Nephron progenitor cell (in vitro differentiated cells): Measurements from ENCODE around the gene CORT.
"Not testable (repeated sequence)": the region's sequence is repeated elsewhere in the genome, so short reads cannot be mapped to it uniquely, and the experiment has no call there.

ENCODE experiments used
- DNase-seq: peaks from one replicate; pipeline ENCODE4 v3.0.0; 2021
- H3K27ac Mint-ChIP-seq: 2 replicates; pipeline ENCODE4 v1.8.0; 2021; ENCODE audit warnings: mild to moderate bottlenecking, moderate library complexity, mixed read lengths
- H3K27me3 Mint-ChIP-seq: 2 replicates; pipeline ENCODE4 v1.8.0; 2021; ENCODE audit warnings: mild to moderate bottlenecking, low read depth, mixed read lengths; ENCODE audit not compliant: poor library complexity
- H3K36me3 Mint-ChIP-seq: 2 replicates; pipeline ENCODE4 v1.8.0; 2021; ENCODE audit warnings: low read depth, mixed read lengths
- H3K4me1 Mint-ChIP-seq: 2 replicates; pipeline ENCODE4 v1.8.0; 2021; ENCODE audit warnings: mixed read lengths
- H3K4me3 Mint-ChIP-seq: 2 replicates; pipeline ENCODE4 v1.8.0; 2021; ENCODE audit warnings: mild to moderate bottlenecking, moderate library complexity, mixed read lengths
- H3K9me3 Mint-ChIP-seq: 2 replicates; pipeline ENCODE4 v1.8.0; 2021; ENCODE audit warnings: mild to moderate bottlenecking, moderate library complexity, mixed read lengths
- TF ChIP-seq, protein P1 (sequence below): fragments of 200-600 bp; sonication (generic); IDR thresholded peaks from 2 replicates; pipeline ENCODE4 v1.5.0; 2021; ENCODE audit warnings: antibody characterized with exemption

The CORT gene

DNA sequence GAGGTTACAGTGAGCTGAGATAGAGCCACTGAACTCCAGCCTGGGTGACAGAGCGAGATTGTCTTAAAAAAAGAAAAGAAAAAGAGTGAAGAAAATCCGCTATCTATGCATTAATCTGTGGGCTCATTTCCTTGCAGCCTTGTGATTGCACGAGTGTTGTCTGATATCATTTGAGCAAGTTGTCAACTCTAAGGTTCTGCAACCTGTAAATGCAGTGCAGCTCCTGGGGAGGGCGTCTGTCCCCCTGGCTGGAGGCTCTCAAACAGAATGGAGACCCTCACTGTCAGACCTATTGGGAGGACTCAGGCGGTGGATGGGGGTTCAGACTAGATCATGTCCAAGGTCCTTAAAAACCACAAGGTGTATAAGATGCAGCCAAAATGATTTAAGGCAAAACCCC lies 6.2 kb downstream of the CORT start:
- Mint-ChIP-seq H3K27ac (no peak overlapping the region), H3K4me3 (no peak overlapping the region), H3K27me3 (no peaks in the 10 kb centered on the region), H3K4me1 (peaks cover 18% of the 10 kb centered on the region), H3K36me3 (peaks cover 31% of the 10 kb centered on the region), H3K9me3 (peaks cover 3% of the 10 kb centered on the region)
- no peak for DNase-seq
- TF ChIP-seq, protein P1, sequence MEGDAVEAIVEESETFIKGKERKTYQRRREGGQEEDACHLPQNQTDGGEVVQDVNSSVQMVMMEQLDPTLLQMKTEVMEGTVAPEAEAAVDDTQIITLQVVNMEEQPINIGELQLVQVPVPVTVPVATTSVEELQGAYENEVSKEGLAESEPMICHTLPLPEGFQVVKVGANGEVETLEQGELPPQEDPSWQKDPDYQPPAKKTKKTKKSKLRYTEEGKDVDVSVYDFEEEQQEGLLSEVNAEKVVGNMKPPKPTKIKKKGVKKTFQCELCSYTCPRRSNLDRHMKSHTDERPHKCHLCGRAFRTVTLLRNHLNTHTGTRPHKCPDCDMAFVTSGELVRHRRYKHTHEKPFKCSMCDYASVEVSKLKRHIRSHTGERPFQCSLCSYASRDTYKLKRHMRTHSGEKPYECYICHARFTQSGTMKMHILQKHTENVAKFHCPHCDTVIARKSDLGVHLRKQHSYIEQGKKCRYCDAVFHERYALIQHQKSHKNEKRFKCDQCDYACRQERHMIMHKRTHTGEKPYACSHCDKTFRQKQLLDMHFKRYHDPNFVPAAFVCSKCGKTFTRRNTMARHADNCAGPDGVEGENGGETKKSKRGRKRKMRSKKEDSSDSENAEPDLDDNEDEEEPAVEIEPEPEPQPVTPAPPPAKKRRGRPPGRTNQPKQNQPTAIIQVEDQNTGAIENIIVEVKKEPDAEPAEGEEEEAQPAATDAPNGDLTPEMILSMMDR, result no peak

DNA sequence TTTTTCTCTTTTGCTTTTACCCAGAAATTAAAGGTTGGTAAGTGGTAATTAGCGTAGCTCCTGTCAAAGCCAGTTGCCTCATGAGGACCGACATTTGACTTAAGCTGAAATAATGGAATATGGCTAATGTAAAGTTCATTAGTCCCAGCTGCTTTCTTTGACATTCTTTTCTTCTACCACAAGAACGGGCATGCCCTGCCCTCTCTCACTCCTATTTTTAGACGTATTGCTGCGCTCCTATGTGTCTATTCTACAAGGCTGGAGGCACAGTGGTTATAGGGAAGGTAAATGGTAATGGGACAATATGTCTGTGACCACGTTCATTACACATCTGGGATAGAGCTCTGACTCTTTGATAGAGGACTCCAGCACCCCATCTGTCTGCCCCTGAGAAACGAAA lies 6.8 kb downstream of the CORT start:
- H3K27me3 Mint-ChIP-seq, result no peaks in the 10 kb centered on the region
- H3K4me1 Mint-ChIP-seq, result peaks cover 12% of the 10 kb centered on the region
- TF ChIP-seq, protein P1, result no peak
- DNase-seq, result no peak
- H3K4me3 Mint-ChIP-seq, result no peak overlapping the region
- H3K9me3 Mint-ChIP-seq, result peaks cover 3% of the 10 kb centered on the region
- peaks cover 37% of the 10 kb centered on the region for H3K36me3 Mint-ChIP-seq
- peak overlapping the region; percentile 77 for H3K27ac Mint-ChIP-seq

DNA sequence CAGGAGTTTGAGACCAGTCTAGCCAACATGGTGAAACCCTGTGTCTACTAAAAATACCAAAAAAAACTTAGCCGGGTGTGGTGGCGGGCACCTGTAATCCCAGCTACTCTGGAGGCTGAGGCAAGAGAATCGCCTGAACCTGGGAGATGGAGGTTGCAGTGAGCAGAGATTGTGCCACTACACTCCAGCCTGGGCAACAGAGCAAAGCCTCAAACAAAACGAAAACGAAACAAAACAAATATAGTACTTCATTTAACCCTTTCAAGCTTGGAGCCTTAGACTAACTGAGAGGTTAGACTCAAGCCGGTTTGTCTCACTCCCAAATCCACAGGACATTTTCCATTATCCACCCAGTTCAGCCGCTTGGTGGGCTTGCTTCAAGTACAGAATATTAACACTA lies 7.6 kb downstream of the CORT start:
- not testable (repeated sequence) for DNase-seq, H3K4me1 Mint-ChIP-seq, H3K27me3 Mint-ChIP-seq, H3K9me3 Mint-ChIP-seq, H3K27ac Mint-ChIP-seq, H3K4me3 Mint-ChIP-seq
- peaks cover 41% of the 10 kb centered on the region for H3K36me3 Mint-ChIP-seq

DNA sequence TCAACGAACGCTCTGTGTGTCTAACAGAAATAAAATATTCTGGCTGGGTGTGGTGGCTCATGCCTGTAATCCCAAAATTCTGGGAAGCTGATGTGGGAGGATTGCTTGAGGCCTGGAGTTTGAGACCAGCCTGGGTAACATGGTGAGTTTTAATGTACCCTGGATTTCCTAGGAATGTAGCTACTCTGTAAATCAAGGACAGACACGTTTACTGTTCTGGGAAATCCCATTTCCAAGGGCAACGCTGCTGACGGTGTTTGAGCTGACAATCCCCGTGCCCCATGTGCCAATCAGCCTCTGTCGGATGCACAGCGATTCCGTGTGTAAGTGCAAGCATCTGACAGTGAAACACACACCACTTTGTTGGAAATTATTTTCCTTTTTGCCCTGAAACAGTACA lies 8.0 kb downstream of the CORT start:
- Mint-ChIP-seq H3K9me3 (peaks cover 3% of the 10 kb centered on the region), H3K4me1 (peaks cover 10% of the 10 kb centered on the region), H3K27ac (peak overlapping the region; percentile 44), H3K36me3 (peaks cover 46% of the 10 kb centered on the region), H3K4me3 (no peak overlapping the region), H3K27me3 (no peaks in the 10 kb centered on the region)
- no peak for DNase-seq
- TF ChIP-seq, protein P1, result no peak

DNA sequence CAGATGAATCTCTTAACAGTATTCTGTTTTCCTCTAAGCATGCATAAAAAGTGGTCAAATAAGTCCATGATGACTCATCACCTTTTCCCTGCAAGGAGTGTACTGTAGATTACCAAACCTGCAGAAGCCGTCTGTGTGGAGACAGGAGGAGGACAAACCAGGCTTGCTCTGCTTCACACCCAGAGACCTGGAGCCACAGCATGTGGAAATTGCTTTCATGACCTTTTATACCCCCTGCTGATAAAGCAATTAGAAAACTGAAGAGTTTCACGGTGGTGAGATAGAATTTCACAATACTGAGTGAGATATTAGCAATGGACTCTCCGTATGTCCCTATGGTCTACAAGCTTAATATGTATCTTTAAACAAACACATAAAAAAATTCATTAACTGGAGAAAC lies 9.4 kb downstream of the CORT start:
- Mint-ChIP-seq H3K27me3 (no peaks in the 10 kb centered on the region), H3K9me3 (peaks cover 3% of the 10 kb centered on the region), H3K27ac (no peak overlapping the region), H3K4me1 (peaks cover 10% of the 10 kb centered on the region), H3K36me3 (peaks cover 51% of the 10 kb centered on the region), H3K4me3 (no peak overlapping the region)
- DNase-seq, result no peak
- TF ChIP-seq, protein P1, result no peak

DNA sequence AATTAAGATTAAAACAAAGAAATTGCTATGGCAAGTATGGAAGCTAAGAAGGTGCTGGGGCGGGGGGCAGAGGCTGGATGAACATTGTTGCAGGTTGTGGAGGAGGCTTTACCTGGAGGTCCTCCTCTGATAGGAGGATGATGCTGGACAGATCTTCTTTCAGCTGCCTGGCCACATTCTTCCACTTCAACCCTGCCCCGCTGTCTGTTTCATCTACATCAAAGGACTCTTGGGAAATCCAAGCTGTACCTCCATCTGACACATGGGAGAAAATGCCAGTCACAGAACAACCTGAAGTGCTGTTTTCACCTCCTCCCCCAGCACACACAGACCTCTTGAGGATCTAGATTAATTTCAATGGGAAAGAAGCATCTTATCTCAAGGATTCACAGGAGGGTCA lies 17.2 kb downstream of the CORT start:
- Mint-ChIP-seq H3K9me3 (no peaks in the 10 kb centered on the region), H3K36me3 (peaks cover 44% of the 10 kb centered on the region), H3K27me3 (no peaks in the 10 kb centered on the region), H3K4me1 (peaks cover 5% of the 10 kb centered on the region), H3K4me3 (no peak overlapping the region), H3K27ac (peak overlapping the region; percentile 27)
- TF ChIP-seq, protein P1, result no peak
- DNase-seq, result no peak
